ENCODE measurements around the gene TMEM176A.

TMEM176A gene

DNA sequence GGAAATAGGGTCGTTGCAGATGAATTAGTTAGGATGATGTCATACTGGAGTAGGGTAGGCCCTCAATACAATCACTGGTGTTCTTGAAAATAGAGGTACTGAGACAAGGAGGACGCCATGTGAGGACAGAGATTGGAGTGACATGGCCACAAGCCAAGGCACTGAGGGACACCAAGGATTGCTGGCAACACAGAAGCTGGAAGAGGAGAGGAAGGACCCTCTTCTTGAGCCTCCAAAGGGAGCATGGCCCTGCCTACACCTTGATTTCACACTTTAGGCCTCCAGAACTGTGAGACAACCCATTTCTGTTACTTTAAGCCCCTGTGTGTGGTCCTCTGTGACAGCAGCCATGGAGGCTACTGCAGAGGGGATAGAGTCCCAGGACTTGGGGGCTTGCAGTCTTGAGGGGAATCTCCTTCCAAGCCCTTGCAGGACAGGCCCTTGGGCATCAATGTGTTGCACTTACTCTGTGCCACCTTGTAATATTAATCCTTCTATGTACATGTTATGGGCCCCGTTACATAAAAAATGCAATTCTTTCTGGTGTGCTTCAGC, 48.1 kb downstream of the TMEM176A start:
- no peak for DNase-seq (ENCODE audit: low read depth in 2 of 2)

DNA sequence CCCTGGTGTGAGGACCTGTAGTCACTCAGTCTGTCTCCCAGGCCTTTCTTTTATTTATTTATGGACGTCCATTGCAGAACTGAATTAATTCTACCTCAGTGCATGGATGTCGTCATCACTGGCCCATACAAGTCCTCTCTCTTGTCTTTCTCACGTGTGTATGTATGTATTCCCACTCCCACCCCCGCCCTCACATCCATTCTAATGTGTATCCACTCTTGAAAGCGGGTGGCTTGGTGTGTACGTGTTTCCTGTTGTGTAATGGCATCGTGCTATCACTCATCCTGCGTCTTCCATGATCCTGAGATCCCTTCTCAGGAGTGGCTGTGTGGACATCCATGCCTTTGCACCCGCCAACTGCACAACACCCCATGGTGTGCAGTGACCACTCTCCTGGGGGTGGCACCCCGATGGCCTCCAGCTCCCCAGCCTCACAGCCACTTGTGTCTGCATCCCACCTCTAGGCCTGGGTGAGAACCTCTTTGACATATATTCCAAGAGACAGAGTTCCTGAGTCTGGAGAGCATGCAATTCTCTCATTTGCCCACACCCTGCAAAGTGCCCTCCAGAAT, 48.7 kb downstream of the TMEM176A start:
- DNase-seq (ENCODE audit: low read depth in 2 of 2), result no peak

DNA sequence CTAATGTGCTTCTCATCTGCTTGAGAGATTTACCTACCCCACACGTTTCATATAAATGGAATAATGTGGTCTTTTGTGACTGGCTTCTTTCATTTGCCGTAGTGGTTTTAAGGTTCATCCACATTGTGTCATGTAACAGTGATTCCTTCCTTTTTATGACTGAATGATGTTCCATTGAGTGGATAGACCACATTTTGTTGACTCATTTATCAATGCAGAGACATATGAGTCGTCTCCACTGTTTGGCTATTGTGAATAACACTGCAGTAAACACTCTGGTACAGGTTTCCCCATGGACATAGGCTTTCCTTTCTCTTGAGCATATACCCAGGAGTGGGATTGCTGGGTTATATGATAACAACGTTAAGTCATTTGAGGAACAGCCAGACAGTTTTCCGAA, 49.7 kb downstream of the TMEM176A start:
- DNase-seq (ENCODE audit: low read depth in 2 of 2), result no peak

DNA sequence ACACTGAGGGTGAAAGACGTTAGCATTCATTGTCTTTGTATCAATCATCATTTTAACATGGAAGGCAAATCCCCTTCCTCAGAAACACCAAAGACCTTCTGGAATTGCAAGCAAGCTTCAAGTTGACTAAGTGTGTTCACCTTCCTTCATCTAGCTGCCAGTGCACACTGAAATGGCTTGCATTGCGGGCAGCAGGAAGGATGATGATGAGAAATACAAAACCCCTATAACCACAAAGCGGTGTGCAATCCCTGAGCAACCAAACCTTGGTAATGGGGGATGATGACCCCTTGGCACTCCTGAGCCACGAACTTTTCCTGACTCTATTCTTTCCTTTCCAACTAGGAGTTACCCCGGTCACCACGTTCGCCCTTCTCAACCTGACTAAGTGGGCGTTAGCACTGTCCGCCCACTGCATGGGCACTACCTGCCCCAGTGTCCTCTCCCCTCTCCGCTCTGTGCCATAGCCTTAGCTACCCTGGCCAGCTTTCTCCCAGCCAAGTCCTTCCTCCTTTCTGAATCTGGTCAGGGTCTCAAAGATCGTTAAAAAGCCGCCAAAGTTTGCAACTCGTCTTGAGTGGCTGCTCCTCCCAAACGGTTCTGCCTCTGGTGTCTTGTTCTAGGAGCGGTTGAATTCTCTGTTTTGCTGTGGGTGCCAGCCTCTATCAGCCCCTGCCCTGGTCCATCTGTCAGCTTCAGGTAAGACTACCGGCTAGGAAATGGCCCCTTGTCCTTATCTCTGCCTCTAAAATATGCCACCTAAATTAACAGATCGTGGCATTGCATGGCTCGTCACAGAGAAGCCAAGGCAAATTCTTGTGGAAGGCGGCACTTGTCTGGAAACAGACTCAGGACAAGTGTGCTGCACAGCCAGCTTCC, 51.2 kb downstream of the TMEM176A start:
- no peak for DNase-seq (ENCODE audit: low read depth in 2 of 2)

DNA sequence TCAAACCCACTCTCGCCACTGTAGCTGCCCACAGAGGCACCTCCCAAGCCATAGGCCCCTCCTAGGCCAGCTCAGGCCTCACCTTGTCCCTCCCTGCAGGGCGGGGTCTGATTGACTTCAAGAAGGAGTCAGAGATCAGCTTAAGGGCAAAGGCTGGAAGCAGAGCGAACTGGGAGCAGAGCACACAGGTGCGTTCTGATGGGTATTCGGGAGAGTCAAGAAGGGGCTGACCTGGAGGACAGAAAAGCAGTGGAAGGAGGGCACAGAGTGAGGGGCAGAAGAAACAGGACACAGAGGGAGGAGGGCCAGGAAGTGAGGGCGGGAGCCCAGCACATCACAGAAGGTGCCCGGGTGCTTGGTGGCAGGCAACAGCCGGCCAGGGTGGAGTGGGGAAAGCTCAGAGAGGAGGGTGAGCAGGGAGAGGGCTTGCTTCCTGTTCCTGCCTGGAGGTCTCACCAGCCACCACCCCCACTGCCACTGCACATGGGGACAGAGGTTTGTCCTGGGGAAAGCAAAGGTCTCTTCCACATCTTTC, 51.9 kb downstream of the TMEM176A start, which contains the start of gene AOC1:
AOC1 (plus strand) TSS at position 147 of the 535 bp plus-strand sequence. CDS start 3,954 bp downstream, outside the sequence.
- no peak for DNase-seq (ENCODE audit: low read depth in 2 of 2)

DNA sequence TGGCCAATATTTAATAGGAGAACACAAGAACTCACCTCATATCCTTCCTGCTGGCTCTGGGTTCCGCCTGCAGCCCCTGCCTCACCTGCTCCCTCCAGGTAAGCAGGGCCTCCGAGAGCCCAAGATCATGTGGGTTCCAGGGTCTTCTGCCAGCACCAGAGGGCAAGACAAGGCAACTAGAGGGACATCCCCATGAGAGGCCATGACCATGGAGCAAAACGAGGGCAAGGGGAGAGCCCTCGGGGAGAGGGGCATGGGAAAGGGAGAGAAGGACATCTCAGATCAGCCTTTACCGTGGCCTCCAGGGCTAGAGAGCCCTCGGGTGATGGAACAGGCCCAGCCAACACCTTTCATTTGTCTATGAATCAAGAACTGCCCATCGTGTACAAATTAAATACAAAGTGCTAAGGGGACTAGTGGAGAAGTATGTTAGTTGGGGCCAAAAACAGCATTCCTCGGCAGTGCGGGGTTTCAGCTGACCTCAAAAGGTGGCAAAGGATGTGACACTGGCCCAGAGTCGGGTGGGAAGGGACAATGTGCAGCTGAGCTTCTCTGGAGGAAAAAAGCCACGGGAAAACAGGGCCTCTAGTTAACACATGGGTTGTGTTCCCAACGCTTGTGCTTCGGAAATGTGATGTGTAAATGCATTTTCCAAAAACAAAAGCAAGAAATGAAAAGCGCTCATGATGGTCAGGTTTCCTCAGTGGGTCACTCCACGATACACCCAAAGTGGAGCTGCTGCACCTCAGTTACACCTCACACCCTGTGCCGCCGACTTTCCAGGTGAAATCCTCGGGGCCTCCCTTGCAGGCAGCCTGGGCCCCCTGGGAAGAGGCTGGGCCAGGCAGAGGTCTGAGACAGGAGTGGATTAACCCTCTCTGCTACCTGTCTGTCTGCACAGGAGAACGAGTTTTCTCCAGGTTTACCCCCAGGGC, 53.8 kb downstream of the TMEM176A start:
- no peak for DNase-seq (ENCODE audit: low read depth in 2 of 2)
